GM18951 (cell line): ENCODE data around the gene TXNDC12.

Experiments used
- POLR2A ChIP-seq: IDR thresholded peaks from 4 replicates; pipeline ENCODE4 v1.6.1; 2011; ENCODE audit warnings: mild to moderate bottlenecking; ENCODE audit not compliant: insufficient read length, insufficient read depth; ENCODE audit errors: extremely low read depth
- in situ Hi-C: fragments of 300-500 bp; cut with MboI; formaldehyde crosslinking; loops from one replicate; pipeline ENCODE4 v1.12.0; 2022; ENCODE audit warnings: low sequenced_read_pairs, mixed read lengths, inconsistent platforms; ENCODE audit not compliant: unreplicated experiment

The TXNDC12 gene

GRCh38 chr1:52002038-52002917 lies 52.7 kb downstream of the TXNDC12 start:
- TF ChIP-seq POLR2A, result no peak
- in situ Hi-C loops, result no loop called here

GRCh38 chr1:51998701-51999100 lies 56.3 kb downstream of the TXNDC12 start:
- in situ Hi-C loops, result loop anchor here (5.0 kb wide), 1 partner anchor 106 kb away; no protein-coding TSS in a partner anchor

GRCh38 chr1:51997974-51998382 lies 57.0 kb downstream of the TXNDC12 start:
- TF ChIP-seq POLR2A, result no peak
- in situ Hi-C loops, result loop anchor here (5.0 kb wide), 1 partner anchor 106 kb away; no protein-coding TSS in a partner anchor

More at GRCh38 chr1:51998701-51999100, 56.3 kb downstream of the TXNDC12 start:
- no peak for TF ChIP-seq POLR2A

GRCh38 chr1:51990478-51990965 lies 64.5 kb downstream of the TXNDC12 start, which contains the start of gene RAB3B:
Gene RAB3B (minus strand): TSS chr1:51990700. CDS start chr1:51977117, 13,583 bp downstream.
- in situ Hi-C loops, result no loop called here
- no peak for TF ChIP-seq POLR2A

- in situ Hi-C loops, result no loop called here
- TF ChIP-seq POLR2A, result no peak
Measured at GRCh38 chr1:51989582-51990477, 65.2 kb downstream of the TXNDC12 start.

GRCh38 chr1:51988254-51988653 lies 66.7 kb downstream of the TXNDC12 start:
- no peak for TF ChIP-seq POLR2A
- in situ Hi-C loops, result no loop called here

GRCh38 chr1:51986718-51987117 lies 68.3 kb downstream of the TXNDC12 start:
- in situ Hi-C loops, result no loop called here

GRCh38 chr1:51982161-51982560 lies 72.8 kb downstream of the TXNDC12 start:
- no peak for TF ChIP-seq POLR2A
- in situ Hi-C loops, result no loop called here

More at GRCh38 chr1:51986718-51987117, 68.3 kb downstream of the TXNDC12 start:
- no peak for TF ChIP-seq POLR2A

- in situ Hi-C loops, result no loop called here
- no peak for TF ChIP-seq POLR2A
Measured at GRCh38 chr1:51981555-51981954, 73.4 kb downstream of the TXNDC12 start.

GRCh38 chr1:51978099-51978498 lies 76.9 kb downstream of the TXNDC12 start:
- in situ Hi-C loops, result no loop called here
- TF ChIP-seq POLR2A, result no peak

- in situ Hi-C loops, result no loop called here
- no peak for TF ChIP-seq POLR2A
Measured at GRCh38 chr1:51976846-51977602, 78.0 kb downstream of the TXNDC12 start.
